WTC11 (cell line): ENCODE results near the gene ZC2HC1B. TPM values are rescaled to one million over a fixed set of nuclear protein-coding genes. Genes with fewer than 3 reads are reported as not detected.

Experiments
- ATAC-seq: fragments of 200-7000 bp; cut with Tn5 transposase; 2 replicates; pipeline ENCODE4 v1.10.0; 2021; ENCODE audit warnings: mild to moderate bottlenecking, moderate library complexity
- CTCF ChIA-PET: fragments of 300-600 bp; sonication (Branson Sonifier 250); formaldehyde crosslinking; loops from one replicate; lab custom pipeline; 2021; ENCODE audit warnings: antibody characterized with exemption; lab: Charles Lee
- POLR2A ChIA-PET: fragments of 350-600 bp; sonication (Branson Sonifier 250); formaldehyde crosslinking; loops from one replicate; lab custom pipeline; 2021; ENCODE audit warnings: antibody characterized with exemption; lab: Charles Lee
- DNase-seq: peaks from one replicate; pipeline ENCODE4 v3.0.0; 2021; ENCODE audit warnings: low spot score
- H3K27ac Mint-ChIP-seq: 2 replicates; pipeline ENCODE4 v1.8.0; 2021; ENCODE audit warnings: mixed read lengths
- H3K27me3 Mint-ChIP-seq: 2 replicates; pipeline ENCODE4 v1.8.0; 2021; ENCODE audit warnings: low read depth, mild to moderate bottlenecking, moderate library complexity, mixed read lengths
- H3K36me3 Mint-ChIP-seq: 2 replicates; pipeline ENCODE4 v1.8.0; 2021; ENCODE audit warnings: mixed read lengths
- H3K4me1 Mint-ChIP-seq: 2 replicates; pipeline ENCODE4 v1.8.0; 2022; ENCODE audit warnings: mixed read lengths
- H3K4me3 Mint-ChIP-seq: 2 replicates; pipeline ENCODE4 v1.8.0; 2021; ENCODE audit warnings: mild to moderate bottlenecking, moderate library complexity, mixed read lengths
- H3K9me3 Mint-ChIP-seq: 2 replicates; pipeline ENCODE4 v1.8.0; 2021; ENCODE audit warnings: mixed read lengths
- E2F1 ChIP-seq: sonication (generic); formaldehyde crosslinking; IDR thresholded peaks from 2 replicates; pipeline ENCODE4 v1.8.0; 2022; ENCODE audit warnings: mild to moderate bottlenecking, missing genetic modification reagents
- ETV6 ChIP-seq: sonication (generic); formaldehyde crosslinking; IDR thresholded peaks from 2 replicates; pipeline ENCODE4 v1.8.1; 2022; ENCODE audit warnings: mild to moderate bottlenecking, missing genetic modification reagents
- FOXK1 ChIP-seq: sonication (generic); formaldehyde crosslinking; IDR thresholded peaks from 2 replicates; pipeline ENCODE4 v1.8.0; 2022; ENCODE audit warnings: mild to moderate bottlenecking, moderate library complexity, missing genetic modification reagents
- GTF2I ChIP-seq: fragments of 250-450 bp; sonication (Bioruptor Pico); conservative IDR thresholded peaks from 2 replicates; pipeline ENCODE4 v1.4.0; 2021; ENCODE audit warnings: mild to moderate bottlenecking
- HMGXB4 ChIP-seq: sonication (generic); formaldehyde crosslinking; IDR thresholded peaks from 2 replicates; pipeline ENCODE4 v1.8.1; 2023; ENCODE audit warnings: mild to moderate bottlenecking, moderate library complexity, missing genetic modification reagents
- NFATC4 ChIP-seq: fragments of 250-450 bp; sonication (Bioruptor Pico); IDR thresholded peaks from 2 replicates; pipeline ENCODE4 v1.9.0; 2021; ENCODE audit warnings: mild to moderate bottlenecking
- SP1 ChIP-seq: sonication (generic); formaldehyde crosslinking; conservative IDR thresholded peaks from 2 replicates; pipeline ENCODE4 v1.8.1; 2022; ENCODE audit warnings: missing genetic modification reagents
- USF2 ChIP-seq: sonication (generic); formaldehyde crosslinking; IDR thresholded peaks from 2 replicates; pipeline ENCODE4 v1.8.1; 2023; ENCODE audit warnings: mild to moderate bottlenecking, missing genetic modification reagents, moderate library complexity
- ZBTB43 ChIP-seq: sonication (generic); formaldehyde crosslinking; IDR thresholded peaks from 2 replicates; pipeline ENCODE4 v1.8.1; 2023; ENCODE audit warnings: mild to moderate bottlenecking, missing genetic modification reagents
- ZNF396 ChIP-seq: fragments of 250-450 bp; sonication (Bioruptor Pico); IDR thresholded peaks from 2 replicates; pipeline ENCODE4 v1.8.0; 2021; ENCODE audit warnings: mild to moderate bottlenecking, moderate library complexity, borderline replicate concordance
- ZNF416 ChIP-seq: fragments of 250-450 bp; sonication (Bioruptor Pico); IDR thresholded peaks from 2 replicates; pipeline ENCODE4 v1.9.0; 2021; ENCODE audit warnings: mild to moderate bottlenecking, inconsistent platforms
- total RNA-seq: library from RNA; stranded (reverse); gene quantifications from 3 replicates; pipeline ENCODE4 v1.2.3, GENCODE V29; 2021
- TF ChIP-seq, protein P1 (sequence below): sonication (generic); formaldehyde crosslinking; IDR thresholded peaks from 2 replicates; pipeline ENCODE4 v1.8.0; 2023; ENCODE audit warnings: mild to moderate bottlenecking, missing genetic modification reagents
- TF ChIP-seq, protein P2 (sequence below): fragments of 200-600 bp; IDR thresholded peaks from 2 replicates; pipeline ENCODE4 v1.8.0; 2022; ENCODE audit warnings: antibody characterized with exemption

ZC2HC1B gene
- total RNA-seq, 1 experiment from 2014 or later, result not detected

- TF ChIP-seq USF2 (CRISPR knock-in tag) (no peak), HMGXB4 (CRISPR knock-in tag) (no peak), ETV6 (CRISPR knock-in tag) (no peak)
Measured at GRCh38 chr6:143950875-143951274, 86.6 kb downstream of the ZC2HC1B start (continued).

- CTCF ChIA-PET, result interaction anchor here (1.9 to 2.5 kb wide), 5 partner anchors 9 to 61 kb away, joined by 10 to 36 read pairs (median 12); no protein-coding TSS in a partner anchor
- TF ChIP-seq, protein P1, sequence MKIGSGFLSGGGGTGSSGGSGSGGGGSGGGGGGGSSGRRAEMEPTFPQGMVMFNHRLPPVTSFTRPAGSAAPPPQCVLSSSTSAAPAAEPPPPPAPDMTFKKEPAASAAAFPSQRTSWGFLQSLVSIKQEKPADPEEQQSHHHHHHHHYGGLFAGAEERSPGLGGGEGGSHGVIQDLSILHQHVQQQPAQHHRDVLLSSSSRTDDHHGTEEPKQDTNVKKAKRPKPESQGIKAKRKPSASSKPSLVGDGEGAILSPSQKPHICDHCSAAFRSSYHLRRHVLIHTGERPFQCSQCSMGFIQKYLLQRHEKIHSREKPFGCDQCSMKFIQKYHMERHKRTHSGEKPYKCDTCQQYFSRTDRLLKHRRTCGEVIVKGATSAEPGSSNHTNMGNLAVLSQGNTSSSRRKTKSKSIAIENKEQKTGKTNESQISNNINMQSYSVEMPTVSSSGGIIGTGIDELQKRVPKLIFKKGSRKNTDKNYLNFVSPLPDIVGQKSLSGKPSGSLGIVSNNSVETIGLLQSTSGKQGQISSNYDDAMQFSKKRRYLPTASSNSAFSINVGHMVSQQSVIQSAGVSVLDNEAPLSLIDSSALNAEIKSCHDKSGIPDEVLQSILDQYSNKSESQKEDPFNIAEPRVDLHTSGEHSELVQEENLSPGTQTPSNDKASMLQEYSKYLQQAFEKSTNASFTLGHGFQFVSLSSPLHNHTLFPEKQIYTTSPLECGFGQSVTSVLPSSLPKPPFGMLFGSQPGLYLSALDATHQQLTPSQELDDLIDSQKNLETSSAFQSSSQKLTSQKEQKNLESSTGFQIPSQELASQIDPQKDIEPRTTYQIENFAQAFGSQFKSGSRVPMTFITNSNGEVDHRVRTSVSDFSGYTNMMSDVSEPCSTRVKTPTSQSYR (CRISPR knock-in tag), result no peak
- TF ChIP-seq GTF2I (CRISPR knock-in tag) (no peak), SP1 (no peak), ZBTB43 (CRISPR knock-in tag) (no peak), ZNF396 (CRISPR knock-in tag) (no peak), USF2 (CRISPR knock-in tag) (no peak), NFATC4 (CRISPR knock-in tag) (no peak), E2F1 (no peak), ZNF416 (CRISPR knock-in tag) (no peak), FOXK1 (CRISPR knock-in tag) (no peak)
- TF ChIP-seq, protein P2, sequence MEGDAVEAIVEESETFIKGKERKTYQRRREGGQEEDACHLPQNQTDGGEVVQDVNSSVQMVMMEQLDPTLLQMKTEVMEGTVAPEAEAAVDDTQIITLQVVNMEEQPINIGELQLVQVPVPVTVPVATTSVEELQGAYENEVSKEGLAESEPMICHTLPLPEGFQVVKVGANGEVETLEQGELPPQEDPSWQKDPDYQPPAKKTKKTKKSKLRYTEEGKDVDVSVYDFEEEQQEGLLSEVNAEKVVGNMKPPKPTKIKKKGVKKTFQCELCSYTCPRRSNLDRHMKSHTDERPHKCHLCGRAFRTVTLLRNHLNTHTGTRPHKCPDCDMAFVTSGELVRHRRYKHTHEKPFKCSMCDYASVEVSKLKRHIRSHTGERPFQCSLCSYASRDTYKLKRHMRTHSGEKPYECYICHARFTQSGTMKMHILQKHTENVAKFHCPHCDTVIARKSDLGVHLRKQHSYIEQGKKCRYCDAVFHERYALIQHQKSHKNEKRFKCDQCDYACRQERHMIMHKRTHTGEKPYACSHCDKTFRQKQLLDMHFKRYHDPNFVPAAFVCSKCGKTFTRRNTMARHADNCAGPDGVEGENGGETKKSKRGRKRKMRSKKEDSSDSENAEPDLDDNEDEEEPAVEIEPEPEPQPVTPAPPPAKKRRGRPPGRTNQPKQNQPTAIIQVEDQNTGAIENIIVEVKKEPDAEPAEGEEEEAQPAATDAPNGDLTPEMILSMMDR, result no peak
- TF ChIP-seq, all 79 proteins: peak for 0
- Mint-ChIP-seq H3K9me3 (peaks cover 18% of the 10 kb centered on the region), H3K27me3 (peaks cover 54% of the 10 kb centered on the region), H3K4me1 (peaks cover 18% of the 10 kb centered on the region), H3K36me3 (peaks cover 9% of the 10 kb centered on the region), H3K27ac (no peak overlapping the region), H3K4me3 (no peak overlapping the region)
- no peak for DNase-seq
- POLR2A ChIA-PET, result no interaction called here
- ATAC-seq, result no peak
Measured at GRCh38 chr6:143952060-143952778, 87.9 kb downstream of the ZC2HC1B start.
